Measurements from ENCODE around the gene CPPED1.

The CPPED1 gene

DNA sequence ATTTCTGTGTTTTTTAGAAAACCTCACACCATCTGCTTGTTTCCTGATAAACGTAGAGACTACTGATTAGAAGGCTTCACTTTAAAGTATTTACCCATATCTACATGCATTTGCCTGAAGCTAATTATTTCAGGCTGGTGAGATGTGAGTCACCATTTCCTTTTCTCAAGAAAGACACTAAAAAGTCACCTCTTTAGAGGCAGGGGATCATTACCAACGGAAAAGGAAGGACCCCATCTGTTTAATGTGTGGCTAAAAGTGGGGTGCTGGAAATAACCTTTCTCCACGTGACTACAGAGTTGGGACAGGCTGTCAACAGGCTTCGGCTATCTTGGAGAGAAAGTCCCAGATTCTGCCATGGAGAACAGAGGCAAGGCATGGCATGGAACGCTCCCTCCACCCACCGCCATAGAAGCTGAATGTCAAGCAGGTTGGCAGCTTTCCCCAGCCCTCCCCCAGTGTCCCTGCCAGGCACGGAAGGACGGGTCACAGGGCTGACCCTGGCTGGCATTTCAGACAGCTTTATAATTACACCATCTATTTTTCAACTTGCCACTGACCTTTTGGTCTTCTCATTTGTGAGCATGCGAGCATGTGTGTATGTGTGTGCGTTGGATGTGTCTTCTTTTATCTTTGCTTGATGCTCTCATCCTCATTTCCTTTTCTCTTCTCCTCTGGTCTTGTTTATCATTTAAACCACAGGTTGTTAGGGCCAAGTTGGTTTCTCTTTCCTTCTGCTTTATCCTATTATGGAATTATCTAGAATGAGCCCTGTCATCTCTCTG lies 157.0 kb downstream of the CPPED1 start:
- DNase-seq (ENCODE audit: low read depth): no peak
- H3K4me3 ChIP-seq (ENCODE audit: low read depth, low read length): no peak overlapping the region
- in situ Hi-C loops (cut with HindIII; ENCODE audit: low sequenced_read_pairs): no loop called here
- TF ChIP-seq, protein P1, sequence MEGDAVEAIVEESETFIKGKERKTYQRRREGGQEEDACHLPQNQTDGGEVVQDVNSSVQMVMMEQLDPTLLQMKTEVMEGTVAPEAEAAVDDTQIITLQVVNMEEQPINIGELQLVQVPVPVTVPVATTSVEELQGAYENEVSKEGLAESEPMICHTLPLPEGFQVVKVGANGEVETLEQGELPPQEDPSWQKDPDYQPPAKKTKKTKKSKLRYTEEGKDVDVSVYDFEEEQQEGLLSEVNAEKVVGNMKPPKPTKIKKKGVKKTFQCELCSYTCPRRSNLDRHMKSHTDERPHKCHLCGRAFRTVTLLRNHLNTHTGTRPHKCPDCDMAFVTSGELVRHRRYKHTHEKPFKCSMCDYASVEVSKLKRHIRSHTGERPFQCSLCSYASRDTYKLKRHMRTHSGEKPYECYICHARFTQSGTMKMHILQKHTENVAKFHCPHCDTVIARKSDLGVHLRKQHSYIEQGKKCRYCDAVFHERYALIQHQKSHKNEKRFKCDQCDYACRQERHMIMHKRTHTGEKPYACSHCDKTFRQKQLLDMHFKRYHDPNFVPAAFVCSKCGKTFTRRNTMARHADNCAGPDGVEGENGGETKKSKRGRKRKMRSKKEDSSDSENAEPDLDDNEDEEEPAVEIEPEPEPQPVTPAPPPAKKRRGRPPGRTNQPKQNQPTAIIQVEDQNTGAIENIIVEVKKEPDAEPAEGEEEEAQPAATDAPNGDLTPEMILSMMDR (IDR thresholded peaks at IDR 0.05; ENCODE audit: low read depth, low read length, missing control alignments): no peak

DNA sequence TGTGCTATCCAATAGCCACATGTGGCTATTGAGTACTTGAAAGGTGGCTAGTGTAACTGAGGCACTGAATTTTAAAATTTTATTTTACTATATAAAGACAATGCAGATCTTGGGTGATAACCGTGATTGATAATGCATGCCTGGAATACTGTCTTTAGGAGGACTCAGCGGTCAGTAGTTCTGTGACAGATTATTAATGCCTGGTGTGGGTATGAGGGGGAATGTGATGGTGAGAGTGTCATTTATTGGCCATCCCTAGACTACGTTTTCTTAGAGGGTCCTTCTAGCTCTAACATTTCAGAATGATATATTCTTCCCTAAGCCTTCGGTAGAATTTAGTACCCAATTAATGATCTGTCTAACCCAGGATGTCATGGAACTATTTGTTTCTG lies 157.6 kb downstream of the CPPED1 start:
- no peak overlapping the region for H3K4me3 ChIP-seq (ENCODE audit: low read depth, low read length)
- no peak for DNase-seq (ENCODE audit: low read depth)
- TF ChIP-seq, protein P1 (IDR thresholded peaks at IDR 0.05; ENCODE audit: low read depth, low read length, missing control alignments): no peak
- in situ Hi-C loops (cut with HindIII; ENCODE audit: low sequenced_read_pairs): no loop called here

DNA sequence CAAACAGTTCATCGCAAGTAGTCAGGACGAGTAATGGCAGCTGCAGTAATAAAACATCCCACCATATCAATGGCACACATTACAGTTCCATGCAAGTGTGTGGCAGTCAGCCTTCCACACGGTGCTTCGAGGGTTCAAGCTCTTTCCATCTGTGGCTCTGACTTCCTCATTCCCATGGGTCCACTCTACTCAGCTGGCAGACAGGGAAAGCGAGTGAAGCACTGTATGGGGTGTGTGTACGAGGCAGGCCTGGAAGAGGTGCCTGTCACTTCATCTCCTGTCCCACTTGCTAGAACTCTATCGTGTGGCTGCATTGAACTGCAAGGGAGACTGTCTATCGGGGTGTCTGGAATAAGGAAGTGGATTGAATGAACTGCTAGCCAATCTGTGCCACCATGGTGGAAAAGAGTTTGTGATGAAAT lies 160.6 kb downstream of the CPPED1 start:
- in situ Hi-C loops (cut with HindIII; ENCODE audit: low sequenced_read_pairs): no loop called here
- DNase-seq (ENCODE audit: low read depth): no peak
- TF ChIP-seq, protein P1 (IDR thresholded peaks at IDR 0.05; ENCODE audit: low read depth, low read length, missing control alignments): no peak

DNA sequence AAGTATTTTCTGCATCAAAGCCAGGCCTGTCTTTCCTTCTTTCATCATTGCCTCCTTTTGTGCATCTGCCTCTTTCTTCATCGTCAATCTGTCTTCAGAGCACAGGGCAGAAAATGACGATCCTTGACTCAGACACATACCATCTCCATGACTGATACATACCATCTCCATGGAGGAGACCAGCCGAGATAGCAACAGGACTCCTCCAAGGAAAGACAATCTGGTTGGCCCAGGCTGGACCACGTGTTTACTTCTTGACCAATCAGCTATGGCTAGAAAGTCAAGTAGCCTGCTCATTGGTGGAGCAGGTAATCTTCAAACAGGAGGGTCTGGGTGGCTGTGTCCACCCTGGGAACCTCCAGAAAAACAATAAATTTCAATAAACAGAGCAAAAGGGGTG lies 164.6 kb downstream of the CPPED1 start:
- no peak overlapping the region for H3K4me3 ChIP-seq (ENCODE audit: low read depth, low read length)
- in situ Hi-C loops (cut with HindIII; ENCODE audit: low sequenced_read_pairs): no loop called here
- TF ChIP-seq, protein P1 (IDR thresholded peaks at IDR 0.05; ENCODE audit: low read depth, low read length, missing control alignments): no peak
- DNase-seq (ENCODE audit: low read depth): no peak

More for the DNA sequence above, 160.6 kb downstream of the CPPED1 start:
- H3K4me3 ChIP-seq (ENCODE audit: low read depth, low read length): no peak overlapping the region

DNA sequence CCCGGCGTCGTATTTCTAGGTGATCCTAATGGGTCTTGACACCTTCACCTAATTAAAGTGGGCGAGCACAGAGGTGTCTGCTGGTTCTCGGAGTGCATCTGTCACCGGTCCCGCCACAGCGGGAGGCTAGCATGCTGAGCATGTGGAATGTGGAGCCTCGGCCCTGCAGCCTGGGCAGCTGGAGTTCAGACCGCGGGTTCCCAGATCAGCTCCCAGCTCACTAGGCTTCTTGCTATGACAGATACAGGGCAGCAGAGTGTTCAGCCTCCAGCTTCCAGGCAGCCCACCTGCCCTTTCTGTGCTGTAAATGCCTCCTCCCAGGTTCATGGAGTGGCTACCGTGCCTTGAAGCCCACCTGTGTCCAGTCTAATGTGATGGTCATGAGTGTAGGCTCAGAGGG lies 166.7 kb downstream of the CPPED1 start:
- in situ Hi-C loops (cut with HindIII; ENCODE audit: low sequenced_read_pairs): no loop called here
- H3K4me3 ChIP-seq (ENCODE audit: low read depth, low read length): no peak overlapping the region
- DNase-seq (ENCODE audit: low read depth): no peak
- TF ChIP-seq, protein P1 (IDR thresholded peaks at IDR 0.05; ENCODE audit: low read depth, low read length, missing control alignments): no peak

DNA sequence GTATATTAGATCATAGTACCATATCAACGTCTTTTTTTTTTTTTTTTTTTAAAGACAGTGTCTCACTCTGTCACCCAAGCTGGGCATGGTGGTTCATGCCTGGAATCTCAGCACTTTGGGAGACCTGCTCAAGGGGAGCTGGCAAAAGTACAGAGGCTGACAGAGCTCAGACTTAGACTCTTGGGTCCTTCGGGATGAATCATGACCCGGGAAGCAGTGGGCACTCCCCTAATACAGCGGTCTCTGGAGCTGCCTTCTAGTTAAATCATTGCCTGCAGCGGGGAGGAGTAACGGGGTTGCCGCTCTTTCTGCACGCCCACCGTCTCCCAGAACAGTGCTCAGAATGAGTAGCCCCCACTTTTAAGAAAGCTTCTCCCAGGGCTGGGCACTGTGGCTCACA lies 174.4 kb downstream of the CPPED1 start:
- no peak for DNase-seq (ENCODE audit: low read depth)
- TF ChIP-seq, protein P1 (IDR thresholded peaks at IDR 0.05; ENCODE audit: low read depth, low read length, missing control alignments): no peak
- in situ Hi-C loops (cut with HindIII; ENCODE audit: low sequenced_read_pairs): no loop called here
- H3K4me3 ChIP-seq (ENCODE audit: low read depth, low read length): no peak overlapping the region

All from astrocyte of the cerebellum (primary cell).